NCI-H1048 (cell line): ENCODE data around the gene FAM161A.

Experiments
- DNase-seq: peaks from one replicate; lab custom pipeline; 2025; lab: John Stamatoyannopoulos, UW

The FAM161A gene

GRCh38 chr2:61785583-61785982 lies 68.3 kb downstream of the FAM161A start:
- DNase-seq = no peak

- DNase-seq = no peak
Measured at GRCh38 chr2:61784643-61785042, 69.2 kb downstream of the FAM161A start.

GRCh38 chr2:61775956-61776570 lies 77.8 kb downstream of the FAM161A start:
- no peak for DNase-seq
